DND-41 (cell line): ENCODE results near the gene VAV2.

Source experiments
- EZH2 ChIP-seq: IDR thresholded peaks from 3 replicates; pipeline ENCODE4 v1.6.1; 2012; ENCODE audit warnings: borderline replicate concordance, low read depth, mild to moderate bottlenecking, moderate library complexity, low read length, inconsistent platforms; ENCODE audit not compliant: severe bottlenecking
- TF ChIP-seq, protein P1 (sequence below): IDR thresholded peaks from 2 replicates; pipeline ENCODE4 v1.5.1; 2012; ENCODE audit warnings: borderline replicate concordance, low read length, moderate library complexity, mild to moderate bottlenecking; ENCODE audit not compliant: poor library complexity, severe bottlenecking; ENCODE audit errors: extremely low read depth

DNA sequence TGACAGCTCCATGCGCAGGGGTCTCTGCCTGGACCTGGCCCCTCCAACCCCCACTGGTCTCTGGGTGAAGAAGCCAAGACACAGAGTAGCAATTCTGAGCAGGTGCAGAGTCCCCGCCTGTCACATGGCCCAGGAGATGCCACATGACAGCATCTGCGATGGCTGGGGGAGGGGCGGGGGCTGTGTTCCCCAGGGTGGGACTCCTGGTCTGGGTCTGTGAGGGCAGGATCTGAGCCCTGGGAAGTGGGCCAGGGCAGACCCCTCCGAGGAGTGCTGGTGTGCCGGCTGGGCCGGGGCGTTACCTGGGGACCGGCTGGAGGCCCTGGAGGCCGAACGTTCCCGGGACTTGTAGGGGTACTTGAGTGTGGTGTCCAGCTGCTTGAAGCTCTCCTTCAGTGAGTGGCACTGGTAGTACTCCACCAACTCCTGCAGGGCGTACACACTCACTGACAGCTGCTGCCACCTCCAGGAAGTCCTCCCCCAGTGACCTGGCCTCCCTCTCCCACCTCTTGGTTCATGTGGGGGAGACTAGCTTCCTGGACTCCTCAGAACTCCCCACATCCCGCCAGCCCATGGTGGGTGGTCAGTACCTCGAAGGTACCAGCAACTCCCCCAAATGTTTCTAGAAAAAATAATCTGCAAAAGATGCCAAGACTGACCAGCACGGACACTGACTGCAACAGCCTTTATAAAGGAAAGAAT is 221.9 kb downstream of the VAV2 start:
- TF ChIP-seq, protein P1, sequence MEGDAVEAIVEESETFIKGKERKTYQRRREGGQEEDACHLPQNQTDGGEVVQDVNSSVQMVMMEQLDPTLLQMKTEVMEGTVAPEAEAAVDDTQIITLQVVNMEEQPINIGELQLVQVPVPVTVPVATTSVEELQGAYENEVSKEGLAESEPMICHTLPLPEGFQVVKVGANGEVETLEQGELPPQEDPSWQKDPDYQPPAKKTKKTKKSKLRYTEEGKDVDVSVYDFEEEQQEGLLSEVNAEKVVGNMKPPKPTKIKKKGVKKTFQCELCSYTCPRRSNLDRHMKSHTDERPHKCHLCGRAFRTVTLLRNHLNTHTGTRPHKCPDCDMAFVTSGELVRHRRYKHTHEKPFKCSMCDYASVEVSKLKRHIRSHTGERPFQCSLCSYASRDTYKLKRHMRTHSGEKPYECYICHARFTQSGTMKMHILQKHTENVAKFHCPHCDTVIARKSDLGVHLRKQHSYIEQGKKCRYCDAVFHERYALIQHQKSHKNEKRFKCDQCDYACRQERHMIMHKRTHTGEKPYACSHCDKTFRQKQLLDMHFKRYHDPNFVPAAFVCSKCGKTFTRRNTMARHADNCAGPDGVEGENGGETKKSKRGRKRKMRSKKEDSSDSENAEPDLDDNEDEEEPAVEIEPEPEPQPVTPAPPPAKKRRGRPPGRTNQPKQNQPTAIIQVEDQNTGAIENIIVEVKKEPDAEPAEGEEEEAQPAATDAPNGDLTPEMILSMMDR, result no peak
- TF ChIP-seq EZH2, result no peak
